Measurements from ENCODE around the gene KCNT2.
"Not testable (repeated sequence)": the region's sequence is repeated elsewhere in the genome, so short reads cannot be mapped to it uniquely, and the experiment has no call there.

The KCNT2 gene

GRCh38 chr1:196608390-196609369 is at the start of gene KCNT2:
Gene KCNT2 (minus strand): TSS chr1:196608440. CDS start chr1:196608309, 131 bp downstream.
- DNase-seq (ENCODE audit: low read depth in 2 of 2, low spot score in 1 of 2) = no peak

DNA sequence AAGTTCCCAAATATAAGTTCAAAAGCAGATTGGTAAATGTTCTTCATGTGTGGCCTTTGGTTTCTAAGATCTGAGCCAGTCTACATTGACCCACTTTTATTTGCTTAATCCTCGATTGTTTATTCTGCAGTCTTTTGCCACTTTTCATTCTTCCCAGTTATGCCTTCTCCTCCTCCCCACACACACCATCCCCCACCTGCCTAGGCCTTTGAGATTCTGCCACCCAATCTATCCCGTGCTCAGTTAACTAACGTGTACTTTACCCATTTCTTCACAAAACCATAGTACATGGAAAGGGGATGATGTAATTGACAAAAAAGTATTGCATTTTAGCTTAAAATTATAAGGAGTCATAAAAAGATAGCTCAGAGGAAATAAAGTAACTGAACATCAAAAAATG is 47.3 kb upstream of the KCNT2 start:
- no peak for DNase-seq (ENCODE audit: low read depth in 2 of 2, low spot score in 1 of 2)

DNA sequence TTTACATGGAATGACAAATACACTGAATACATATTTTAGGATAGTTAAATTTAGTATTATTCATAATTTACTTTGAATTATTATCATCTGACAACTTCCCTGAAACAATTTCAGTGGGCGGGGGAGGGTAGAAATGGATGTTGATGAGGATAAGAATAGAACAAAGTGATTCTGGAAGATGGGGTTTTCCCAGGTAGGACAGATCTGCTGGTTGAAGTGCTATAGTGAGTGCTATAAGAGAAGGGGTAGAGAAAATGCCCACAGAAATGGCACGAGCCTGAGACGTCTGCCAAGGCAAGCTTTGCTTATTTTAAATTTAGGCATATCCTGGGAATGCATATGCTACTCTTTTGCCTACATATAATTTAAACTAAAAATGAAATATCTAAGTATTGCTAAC is 46.8 kb upstream of the KCNT2 start:
- no peak for DNase-seq (ENCODE audit: low read depth in 2 of 2, low spot score in 1 of 2)

DNA sequence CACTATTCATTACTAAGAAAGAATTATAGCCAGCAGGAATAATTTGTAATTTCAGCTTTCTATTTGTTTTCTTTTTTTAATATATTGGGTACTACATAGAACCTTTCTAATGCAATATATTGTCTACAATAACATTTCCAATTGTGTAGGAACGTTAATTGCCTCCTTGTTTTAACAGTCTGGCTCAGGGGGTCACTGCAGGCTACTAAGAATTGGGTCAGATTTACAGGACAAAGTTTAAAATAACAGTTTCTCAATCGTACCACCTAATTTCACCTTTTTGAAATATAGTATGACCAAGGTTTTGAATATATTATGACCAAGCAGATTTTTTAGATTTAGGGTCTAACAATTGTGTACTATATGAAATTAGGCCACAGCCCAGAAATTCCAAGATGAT is 46.0 kb upstream of the KCNT2 start:
- DNase-seq (ENCODE audit: low read depth in 2 of 2, low spot score in 1 of 2) = no peak

- no peak for DNase-seq (ENCODE audit: low read depth in 2 of 2, low spot score in 1 of 2)
Observed at GRCh38 chr1:196651637-196652215, 43.5 kb upstream of the KCNT2 start, which contains the start of gene CFH. Gene CFH (plus strand): TSS chr1:196652043. CDS start chr1:196652118, 75 bp downstream.

DNA sequence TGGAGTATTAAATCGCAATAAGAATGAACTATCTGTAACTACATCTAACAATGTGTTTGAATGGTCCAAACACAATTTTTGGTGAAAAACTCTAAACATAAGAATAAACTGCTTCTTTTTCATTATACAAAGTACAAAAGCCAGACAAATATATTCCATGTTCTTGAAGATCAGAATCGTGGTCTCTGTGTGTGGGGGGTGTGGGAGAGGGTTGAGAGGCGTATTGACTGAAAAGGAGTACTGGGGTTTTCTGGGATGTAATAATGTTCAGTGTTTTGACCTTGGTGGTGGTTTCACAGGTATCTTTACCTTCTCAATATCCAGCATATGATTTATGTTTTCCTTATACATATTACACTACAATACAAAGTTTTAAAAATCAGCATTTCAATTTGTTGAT is 42.8 kb upstream of the KCNT2 start:
- no peak for DNase-seq (ENCODE audit: low read depth in 2 of 2, low spot score in 1 of 2)

DNA sequence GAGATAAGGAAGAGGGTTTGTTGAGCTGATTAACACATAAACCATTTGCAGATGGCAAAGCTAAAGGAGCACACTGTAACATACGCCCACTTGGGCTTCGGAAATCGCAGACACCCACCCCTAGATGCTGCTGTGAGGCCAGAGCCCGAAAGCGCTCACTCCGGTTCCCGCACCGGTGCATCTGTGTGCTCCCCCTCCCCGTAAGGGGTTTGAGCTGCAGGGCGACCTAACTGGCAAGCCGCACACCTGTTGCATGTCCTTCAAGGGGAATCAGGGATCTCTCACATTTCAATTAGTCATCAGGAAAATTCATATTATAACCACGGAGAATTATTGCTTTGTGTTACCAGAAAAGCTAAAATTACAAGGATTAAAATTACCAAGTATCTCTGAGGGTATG is 42.2 kb upstream of the KCNT2 start:
- DNase-seq (ENCODE audit: low read depth in 2 of 2, low spot score in 1 of 2) = no peak

GRCh38 chr1:196649990-196650389 is 41.8 kb upstream of the KCNT2 start:
- no peak for DNase-seq (ENCODE audit: low read depth in 2 of 2, low spot score in 1 of 2)

GRCh38 chr1:196640976-196641375 is 32.7 kb upstream of the KCNT2 start:
- DNase-seq (ENCODE audit: low read depth in 2 of 2, low spot score in 1 of 2) = no peak

- not testable (repeated sequence) for DNase-seq (ENCODE audit: low read depth in 2 of 2, low spot score in 1 of 2)
Observed at GRCh38 chr1:196639291-196639690, 31.1 kb upstream of the KCNT2 start.

GRCh38 chr1:196638466-196638865 is 30.2 kb upstream of the KCNT2 start:
- no peak for DNase-seq (ENCODE audit: low read depth in 2 of 2, low spot score in 1 of 2)

GRCh38 chr1:196637606-196638005 is 29.4 kb upstream of the KCNT2 start:
- DNase-seq (ENCODE audit: low read depth in 2 of 2, low spot score in 1 of 2) = no peak

DNA sequence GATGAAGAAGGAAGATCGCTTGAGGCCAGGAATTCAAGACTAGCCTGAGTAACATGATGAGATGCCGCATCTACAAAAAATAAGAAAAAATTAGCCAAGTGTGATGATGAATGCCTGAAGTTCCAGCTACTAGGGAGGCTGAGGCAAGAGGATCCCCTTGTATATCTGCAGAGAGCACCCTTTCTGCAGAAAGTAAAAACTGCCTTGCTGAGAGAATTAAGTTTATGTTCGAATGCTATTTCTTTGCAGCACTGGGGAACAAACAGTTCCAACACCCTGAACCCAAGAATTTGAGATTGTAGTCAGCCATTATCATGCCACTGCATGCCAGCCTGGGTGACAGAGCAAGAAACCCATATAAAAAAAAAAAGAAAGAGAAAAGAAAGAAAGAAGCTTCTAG is 20.6 kb upstream of the KCNT2 start:
- no peak for DNase-seq (ENCODE audit: low read depth in 2 of 2, low spot score in 1 of 2)

GRCh38 chr1:196623079-196623478 is 14.8 kb upstream of the KCNT2 start:
- no peak for DNase-seq (ENCODE audit: low read depth in 2 of 2, low spot score in 1 of 2)

DNA sequence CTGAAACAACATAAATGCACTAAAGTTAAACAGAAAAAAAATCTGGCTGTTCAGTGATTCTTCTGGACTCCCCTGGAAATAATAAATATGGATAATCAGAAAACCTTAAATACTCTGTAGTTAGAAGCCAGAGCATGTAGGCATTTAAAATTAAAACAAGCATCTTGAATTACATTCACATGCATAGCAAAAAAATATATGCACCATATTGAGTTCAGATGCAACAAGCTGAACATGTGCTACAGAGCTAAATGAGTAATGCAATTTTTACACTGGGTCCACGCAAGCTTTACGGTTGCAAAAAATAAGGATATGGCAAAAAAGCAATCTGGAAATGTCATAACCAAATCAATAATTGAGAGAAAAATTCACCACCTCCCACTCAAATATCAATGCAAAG is 11.5 kb upstream of the KCNT2 start:
- DNase-seq (ENCODE audit: low read depth in 2 of 2, low spot score in 1 of 2) = no peak

DNA sequence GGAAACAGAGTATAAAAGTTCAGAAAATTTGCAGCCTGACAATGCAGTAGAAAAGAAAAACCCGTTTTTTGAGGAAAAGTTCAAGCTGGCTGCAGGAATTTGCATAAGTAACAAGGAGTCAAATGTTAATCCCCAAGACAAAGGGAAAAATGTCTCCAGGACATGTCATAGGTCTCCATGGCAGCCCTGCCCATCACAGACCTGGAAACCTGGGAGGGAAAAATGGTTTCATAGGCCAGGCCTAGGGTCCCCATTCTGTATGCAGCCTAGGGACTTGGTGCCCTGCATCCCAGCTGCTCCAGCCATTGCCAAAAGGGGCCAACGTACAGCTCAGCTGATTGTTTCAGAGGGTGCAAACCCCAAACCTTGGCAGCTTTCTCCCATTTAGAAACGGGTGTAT is 3.6 kb upstream of the KCNT2 start:
- no peak for DNase-seq (ENCODE audit: low read depth in 2 of 2, low spot score in 1 of 2)

DNA sequence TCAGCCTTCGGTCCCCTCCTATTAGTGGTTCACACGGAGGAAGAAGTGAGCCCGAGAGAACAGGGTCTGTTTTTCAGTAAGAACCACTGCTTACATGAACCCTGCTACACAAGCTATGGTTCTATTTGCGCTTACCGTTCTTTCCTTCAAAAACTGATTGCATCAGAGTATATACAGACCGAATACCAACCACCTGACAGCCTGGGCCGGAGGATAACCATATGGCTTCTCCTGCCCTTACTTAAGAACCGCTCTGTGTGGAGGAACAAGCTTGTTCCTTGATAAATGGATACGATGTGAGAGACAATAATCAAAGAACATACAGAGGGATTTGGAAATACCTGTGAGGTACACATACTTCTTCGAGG is 1.1 kb upstream of the KCNT2 start:
- no peak for DNase-seq (ENCODE audit: low read depth in 2 of 2, low spot score in 1 of 2)

DNA sequence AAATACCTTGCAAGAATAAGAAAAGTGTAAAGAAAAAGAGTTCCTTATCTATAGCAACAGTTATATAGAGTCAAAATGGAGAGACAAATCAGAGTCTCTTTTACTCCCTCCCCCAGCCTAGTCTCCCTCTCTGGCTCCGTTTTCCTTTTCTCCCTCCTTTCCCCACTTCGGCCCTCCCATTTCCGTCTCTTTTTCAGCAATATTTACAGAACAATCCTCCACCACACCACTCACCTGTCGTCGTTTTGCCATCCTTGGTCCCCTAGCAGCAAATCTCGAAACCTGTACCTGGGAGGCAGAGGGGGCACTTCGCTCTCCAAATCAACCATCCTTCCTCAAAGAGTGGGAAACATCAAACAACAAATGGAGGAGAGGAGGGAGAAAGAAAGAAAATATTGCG is 259 bp downstream of the KCNT2 start:
- DNase-seq (ENCODE audit: low read depth in 2 of 2, low spot score in 1 of 2) = no peak

GRCh38 chr1:196603651-196604050 is 4.6 kb downstream of the KCNT2 start:
- no peak for DNase-seq (ENCODE audit: low read depth in 2 of 2, low spot score in 1 of 2)

- DNase-seq (ENCODE audit: low read depth in 2 of 2, low spot score in 1 of 2) = no peak
Observed at GRCh38 chr1:196598942-196599748, 9.1 kb downstream of the KCNT2 start.

- DNase-seq (ENCODE audit: low read depth in 2 of 2, low spot score in 1 of 2) = no peak
Observed at GRCh38 chr1:196594700-196595099, 13.5 kb downstream of the KCNT2 start.

DNA sequence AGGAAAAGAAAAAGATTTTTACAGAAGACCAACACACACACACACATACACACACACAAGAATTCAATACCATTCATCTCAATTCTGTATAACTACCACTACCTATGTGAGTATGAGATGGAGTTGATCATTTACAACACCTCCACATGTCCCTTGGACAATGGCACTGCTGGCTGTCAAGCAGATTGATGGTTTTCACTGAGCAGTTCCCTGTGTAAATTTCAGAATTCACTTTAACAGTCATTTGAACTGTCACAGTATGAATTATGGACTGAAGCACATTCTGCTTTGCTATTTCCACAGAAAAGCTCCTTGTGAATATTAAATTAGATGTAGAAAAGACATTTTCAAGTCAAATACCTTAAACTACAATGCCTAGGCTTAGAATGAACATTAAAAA is 14.3 kb downstream of the KCNT2 start:
- DNase-seq (ENCODE audit: low read depth in 2 of 2, low spot score in 1 of 2) = no peak
